Vagina (tissue), 2 donors: Measurements from ENCODE around the gene CDK5RAP3. TPM values are rescaled to one million over a fixed set of nuclear protein-coding genes. Genes with fewer than 3 reads are reported as not detected.
A peak's percentile ranks its signal among the peaks of the same experiment; 100 is the strongest.

Experiments
- DNase-seq, 2 donors: peaks; one replicate each; pipeline ENCODE4 v3.0.0-alpha.2; 2017; ENCODE audit errors: extremely low spot score in 2 of 2
- H3K27ac ChIP-seq: fragments of 200-600 bp; sonication (generic); one replicate; pipeline ENCODE4 v1.5.1; 2019
- H3K27me3 ChIP-seq: fragments of 200-600 bp; sonication (generic); one replicate; pipeline ENCODE4 v1.5.1; 2019
- H3K36me3 ChIP-seq, 2 donors: fragments of 200-600 bp; sonication (generic); one replicate each; pipeline ENCODE4 v1.5.1; 2017 to 2019
- H3K4me1 ChIP-seq: fragments of 200-600 bp; sonication (generic); one replicate; pipeline ENCODE4 v1.5.1; 2019
- H3K4me3 ChIP-seq, 2 donors: fragments of 200-600 bp; sonication (generic); 1 replicate in 1 of 2; 2 replicates in 1 of 2; pipeline ENCODE4 v1.5.1; 2016 to 2019
- H3K9me3 ChIP-seq: fragments of 200-600 bp; sonication (generic); one replicate; pipeline ENCODE4 v1.5.1; 2019
- POLR2A ChIP-seq, 2 donors: fragments of 450-650 bp; IDR thresholded peaks; one replicate each; pipeline ENCODE4 v1.6.1; 2017; ENCODE audit warnings: antibody characterized with exemption in 2 of 2, mild to moderate bottlenecking in 2 of 2, moderate library complexity in 2 of 2
- POLR2AphosphoS5 ChIP-seq, 2 donors: sonication (generic); formaldehyde crosslinking; IDR thresholded peaks; one replicate each; pipeline ENCODE4 v1.9.0; 2017; ENCODE audit warnings: antibody characterized with exemption in 2 of 2, mild to moderate bottlenecking in 2 of 2, low read depth in 1 of 2; ENCODE audit not compliant: insufficient read depth in 1 of 2
- intact Hi-C: fragments of 100-400 bp; cut with DNase I; formaldehyde crosslinking; loops from one replicate; pipeline ENCODE4 v1.15.1; 2023
- total RNA-seq: library from RNA; depleted of rRNA; stranded (reverse); fragments of >200 nt; gene quantifications from one replicate; pipeline ENCODE4 v1.2.3, GENCODE V29; 2016
- TF ChIP-seq, protein P1 (sequence below), 3 experiments: fragments of 450-650 bp in 2 of 3; fragments of 200-600 bp in 1 of 3; sonication (generic) in 1 of 3; IDR thresholded peaks; one replicate each; pipeline ENCODE4 v1.5.1; 2017 to 2019; ENCODE audit warnings: antibody characterized with exemption in 3 of 3, mild to moderate bottlenecking in 2 of 3, moderate library complexity in 2 of 3

The CDK5RAP3 gene
- total RNA-seq, 1 donor from 2014 or later, result 144 TPM

DNA sequence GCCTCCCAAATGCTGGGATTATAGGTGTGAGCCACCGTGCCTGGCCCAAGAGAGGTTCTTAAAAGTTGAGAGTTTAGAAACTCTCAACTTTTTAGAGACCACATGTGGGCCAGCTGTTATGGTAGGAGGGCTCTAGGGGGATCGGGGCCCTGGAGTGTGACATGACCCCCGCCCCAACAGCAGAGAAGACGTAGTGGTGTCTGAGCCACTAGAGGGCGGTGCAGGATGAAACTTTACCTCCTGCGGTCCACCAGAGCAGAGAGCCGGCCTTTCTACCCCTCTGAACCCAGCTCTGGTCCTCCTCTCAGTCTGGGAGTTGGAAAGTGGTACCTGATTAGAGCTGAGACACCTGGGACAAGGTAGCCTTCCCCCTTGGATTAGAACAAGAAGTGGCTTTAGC is 7.4 kb downstream of the CDK5RAP3 start:
- peaks cover 0 to 81% of the 10 kb centered on the region in 2 donors for H3K36me3 ChIP-seq
- TF ChIP-seq, protein P1, sequence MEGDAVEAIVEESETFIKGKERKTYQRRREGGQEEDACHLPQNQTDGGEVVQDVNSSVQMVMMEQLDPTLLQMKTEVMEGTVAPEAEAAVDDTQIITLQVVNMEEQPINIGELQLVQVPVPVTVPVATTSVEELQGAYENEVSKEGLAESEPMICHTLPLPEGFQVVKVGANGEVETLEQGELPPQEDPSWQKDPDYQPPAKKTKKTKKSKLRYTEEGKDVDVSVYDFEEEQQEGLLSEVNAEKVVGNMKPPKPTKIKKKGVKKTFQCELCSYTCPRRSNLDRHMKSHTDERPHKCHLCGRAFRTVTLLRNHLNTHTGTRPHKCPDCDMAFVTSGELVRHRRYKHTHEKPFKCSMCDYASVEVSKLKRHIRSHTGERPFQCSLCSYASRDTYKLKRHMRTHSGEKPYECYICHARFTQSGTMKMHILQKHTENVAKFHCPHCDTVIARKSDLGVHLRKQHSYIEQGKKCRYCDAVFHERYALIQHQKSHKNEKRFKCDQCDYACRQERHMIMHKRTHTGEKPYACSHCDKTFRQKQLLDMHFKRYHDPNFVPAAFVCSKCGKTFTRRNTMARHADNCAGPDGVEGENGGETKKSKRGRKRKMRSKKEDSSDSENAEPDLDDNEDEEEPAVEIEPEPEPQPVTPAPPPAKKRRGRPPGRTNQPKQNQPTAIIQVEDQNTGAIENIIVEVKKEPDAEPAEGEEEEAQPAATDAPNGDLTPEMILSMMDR (IDR thresholded peaks at IDR 0.05), result peak in 2 of 3 experiments; percentile 58 to 64
- no peak for TF ChIP-seq POLR2A (IDR thresholded peaks at IDR 0.05)
- no peaks in the 10 kb centered on the region for H3K4me1 ChIP-seq
- no peak overlapping the region for H3K4me3 ChIP-seq
- no peaks in the 10 kb centered on the region for H3K9me3 ChIP-seq
- intact Hi-C loops, result loop anchor here (5.0 kb wide), 1 partner anchor 39 kb away; no protein-coding TSS in a partner anchor
- H3K27ac ChIP-seq, result no peak overlapping the region
- H3K27me3 ChIP-seq, result no peaks in the 10 kb centered on the region
- no peak for DNase-seq

DNA sequence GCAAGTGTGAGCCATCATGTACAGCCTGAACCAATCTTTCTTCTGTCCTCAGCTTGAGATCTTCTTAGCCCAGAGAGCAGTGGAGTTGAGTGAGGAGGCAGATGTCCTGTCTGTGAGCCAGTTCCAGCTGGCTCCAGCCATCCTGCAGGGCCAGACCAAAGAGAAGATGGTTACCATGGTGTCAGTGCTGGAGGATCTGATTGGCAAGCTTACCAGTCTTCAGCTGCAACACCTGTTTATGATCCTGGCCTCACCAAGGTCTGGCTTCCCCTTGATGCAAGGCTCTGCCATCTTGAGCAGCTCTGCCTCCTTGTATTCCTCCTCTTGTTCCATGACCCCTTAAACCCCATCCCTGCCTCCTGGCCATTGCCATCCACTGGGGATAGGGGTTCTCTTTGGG is 9.6 kb downstream of the CDK5RAP3 start:
- Histone ChIP-seq H3K9me3 (no peaks in the 10 kb centered on the region), H3K27me3 (no peaks in the 10 kb centered on the region), H3K36me3 (peaks cover 0 to 61% of the 10 kb centered on the region in 2 donors), H3K27ac (no peak overlapping the region), H3K4me1 (no peaks in the 10 kb centered on the region), H3K4me3 (no peak overlapping the region)
- intact Hi-C loops, result no loop called here
- TF ChIP-seq POLR2AphosphoS5 (IDR thresholded peaks at IDR 0.05; ENCODE audit: insufficient read depth in 1 of 2, low read depth in 1 of 2), result no peak
- TF ChIP-seq, protein P1 (IDR thresholded peaks at IDR 0.05), result no peak
- DNase-seq, result no peak

DNA sequence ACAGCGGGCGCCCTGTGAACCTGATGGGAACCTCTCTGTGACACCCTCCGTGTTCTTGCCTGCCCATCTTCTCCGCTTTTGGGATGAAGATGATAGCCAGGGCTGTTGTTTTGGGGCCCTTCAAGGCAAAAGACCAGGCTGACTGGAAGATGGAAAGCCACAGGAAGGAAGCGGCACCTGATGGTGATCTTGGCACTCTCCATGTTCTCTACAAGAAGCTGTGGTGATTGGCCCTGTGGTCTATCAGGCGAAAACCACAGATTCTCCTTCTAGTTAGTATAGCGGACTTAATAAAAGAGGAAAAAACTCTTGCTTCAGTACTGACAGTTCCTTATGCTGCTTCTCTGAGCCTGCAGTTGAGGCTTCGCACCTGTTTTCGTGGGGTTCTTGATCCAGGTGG is 10.5 kb downstream of the CDK5RAP3 start:
- no peak overlapping the region for H3K27ac ChIP-seq
- TF ChIP-seq POLR2AphosphoS5 (IDR thresholded peaks at IDR 0.05; ENCODE audit: insufficient read depth in 1 of 2, low read depth in 1 of 2) (no peak), POLR2A (IDR thresholded peaks at IDR 0.05) (no peak)
- TF ChIP-seq, protein P1 (IDR thresholded peaks at IDR 0.05), result no peak
- no peak for DNase-seq
- intact Hi-C loops, result no loop called here
- no peaks in the 10 kb centered on the region for H3K4me1 ChIP-seq
- H3K9me3 ChIP-seq, result no peaks in the 10 kb centered on the region
- no peak overlapping the region for H3K4me3 ChIP-seq
- peaks cover 0 to 51% of the 10 kb centered on the region in 2 donors for H3K36me3 ChIP-seq
- H3K27me3 ChIP-seq, result no peaks in the 10 kb centered on the region

DNA sequence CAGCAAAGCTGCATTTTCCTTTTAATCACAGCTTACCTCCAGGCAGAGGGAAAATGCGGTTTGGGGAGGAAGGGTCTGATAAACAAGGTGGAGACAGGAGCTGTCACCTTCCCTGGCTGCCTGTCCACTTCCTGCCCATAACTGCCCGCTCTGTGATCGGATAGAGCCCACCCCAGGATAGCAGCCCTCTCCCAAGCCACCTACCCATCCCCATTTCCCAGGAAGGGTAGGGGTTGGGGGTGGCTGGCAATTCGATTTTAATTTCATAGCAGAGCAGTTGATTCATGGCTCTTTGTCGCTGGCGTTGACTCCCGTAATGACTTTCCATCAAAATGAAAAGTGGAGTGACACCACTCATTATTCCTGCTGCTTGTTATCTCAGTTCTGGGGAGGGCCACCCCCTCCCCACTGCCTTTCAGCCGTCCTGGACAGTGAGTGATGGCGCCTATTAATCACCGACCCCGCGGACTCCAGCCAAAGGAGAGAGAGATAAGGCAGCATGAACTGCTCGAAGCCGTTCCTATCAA is 11.2 kb downstream of the CDK5RAP3 start:
- Histone ChIP-seq H3K27ac (no peak overlapping the region), H3K27me3 (no peaks in the 10 kb centered on the region), H3K9me3 (no peaks in the 10 kb centered on the region), H3K4me1 (no peaks in the 10 kb centered on the region), H3K4me3 (no peak overlapping the region), H3K36me3 (peaks cover 0 to 44% of the 10 kb centered on the region in 2 donors)
- DNase-seq, result no peak
- no peak for TF ChIP-seq POLR2AphosphoS5 (IDR thresholded peaks at IDR 0.05; ENCODE audit: insufficient read depth in 1 of 2, low read depth in 1 of 2)
- TF ChIP-seq, protein P1 (IDR thresholded peaks at IDR 0.05), result no peak
- TF ChIP-seq POLR2A (IDR thresholded peaks at IDR 0.05), result no peak
- intact Hi-C loops, result no loop called here

DNA sequence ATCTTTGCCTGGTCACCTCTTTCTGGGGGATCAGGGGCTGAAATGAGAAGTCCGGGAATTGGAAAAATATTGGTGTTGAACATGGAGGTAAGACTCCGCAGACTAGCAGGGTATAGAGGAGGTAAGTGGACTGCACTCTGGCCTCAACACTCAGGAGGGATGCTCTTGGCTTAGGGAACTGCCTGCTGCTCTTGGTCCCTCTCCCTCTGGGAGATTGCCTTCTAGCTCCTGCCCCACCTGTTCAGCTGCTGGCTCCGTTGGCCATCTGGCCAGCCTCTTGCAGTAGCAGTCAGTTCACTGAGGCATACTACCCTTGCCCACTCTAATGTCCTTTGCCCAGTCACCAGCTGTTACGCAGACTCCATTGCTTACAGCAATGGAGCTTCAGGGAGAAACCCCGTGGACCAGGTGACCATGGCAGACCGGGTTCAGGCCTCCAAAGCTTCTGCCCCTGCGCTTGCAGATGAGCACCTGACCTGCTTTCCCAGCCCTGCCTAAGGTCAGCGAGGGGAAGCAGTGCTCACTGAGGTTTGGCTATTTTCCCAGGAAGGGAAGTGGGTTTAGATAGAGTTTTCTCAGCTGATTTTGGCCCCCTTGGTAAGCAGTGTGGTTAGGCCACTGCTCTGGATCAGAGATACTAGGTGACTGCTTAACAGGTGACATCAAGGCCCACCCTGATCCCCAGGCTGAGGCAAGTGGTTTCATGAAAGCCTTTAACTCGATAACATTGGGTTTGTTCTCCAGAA is 11.9 kb downstream of the CDK5RAP3 start:
- Histone ChIP-seq H3K4me1 (peaks cover 6% of the 10 kb centered on the region), H3K36me3 (peaks cover 0 to 38% of the 10 kb centered on the region in 2 donors), H3K27ac (no peak overlapping the region), H3K9me3 (no peaks in the 10 kb centered on the region), H3K4me3 (no peak overlapping the region), H3K27me3 (no peaks in the 10 kb centered on the region)
- intact Hi-C loops, result no loop called here
- DNase-seq, result no peak
- TF ChIP-seq, protein P1 (IDR thresholded peaks at IDR 0.05), result no peak
- TF ChIP-seq POLR2A (IDR thresholded peaks at IDR 0.05), result no peak
- TF ChIP-seq POLR2AphosphoS5 (IDR thresholded peaks at IDR 0.05; ENCODE audit: insufficient read depth in 1 of 2, low read depth in 1 of 2), result no peak
